ENCODE results near the gene CIP2A. TPM values are rescaled to one million over a fixed set of nuclear protein-coding genes. Genes with fewer than 3 reads are reported as not detected.

Gene CIP2A
- total RNA-seq, 1 donor: 28.9 TPM

DNA sequence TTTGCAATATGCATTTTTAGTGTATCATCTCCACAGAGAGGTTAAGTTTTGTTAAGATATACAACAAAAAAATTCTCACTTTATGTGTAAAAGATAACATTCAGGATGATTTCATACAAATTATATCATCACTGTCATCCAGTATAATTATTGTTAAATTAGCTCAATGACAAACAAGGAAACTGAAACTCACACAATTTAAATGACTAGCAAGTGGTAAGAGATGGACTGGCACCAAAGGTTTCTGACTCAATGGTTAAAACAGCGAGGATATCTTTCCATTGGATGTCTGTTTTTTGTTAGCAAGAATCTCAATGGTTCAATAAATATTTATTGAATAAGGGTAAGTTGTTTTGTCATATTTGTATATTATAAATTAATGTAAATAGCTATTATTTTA is 22.6 kb downstream of the CIP2A start:
- no peak overlapping the region for H3K4me3 ChIP-seq (ENCODE audit: low read depth, low read length)
- TF ChIP-seq, protein P1, sequence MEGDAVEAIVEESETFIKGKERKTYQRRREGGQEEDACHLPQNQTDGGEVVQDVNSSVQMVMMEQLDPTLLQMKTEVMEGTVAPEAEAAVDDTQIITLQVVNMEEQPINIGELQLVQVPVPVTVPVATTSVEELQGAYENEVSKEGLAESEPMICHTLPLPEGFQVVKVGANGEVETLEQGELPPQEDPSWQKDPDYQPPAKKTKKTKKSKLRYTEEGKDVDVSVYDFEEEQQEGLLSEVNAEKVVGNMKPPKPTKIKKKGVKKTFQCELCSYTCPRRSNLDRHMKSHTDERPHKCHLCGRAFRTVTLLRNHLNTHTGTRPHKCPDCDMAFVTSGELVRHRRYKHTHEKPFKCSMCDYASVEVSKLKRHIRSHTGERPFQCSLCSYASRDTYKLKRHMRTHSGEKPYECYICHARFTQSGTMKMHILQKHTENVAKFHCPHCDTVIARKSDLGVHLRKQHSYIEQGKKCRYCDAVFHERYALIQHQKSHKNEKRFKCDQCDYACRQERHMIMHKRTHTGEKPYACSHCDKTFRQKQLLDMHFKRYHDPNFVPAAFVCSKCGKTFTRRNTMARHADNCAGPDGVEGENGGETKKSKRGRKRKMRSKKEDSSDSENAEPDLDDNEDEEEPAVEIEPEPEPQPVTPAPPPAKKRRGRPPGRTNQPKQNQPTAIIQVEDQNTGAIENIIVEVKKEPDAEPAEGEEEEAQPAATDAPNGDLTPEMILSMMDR (IDR thresholded peaks at IDR 0.05; ENCODE audit: insufficient read depth, low read depth, low read length): no peak
- no peak for DNase-seq (ENCODE audit: low read depth)

DNA sequence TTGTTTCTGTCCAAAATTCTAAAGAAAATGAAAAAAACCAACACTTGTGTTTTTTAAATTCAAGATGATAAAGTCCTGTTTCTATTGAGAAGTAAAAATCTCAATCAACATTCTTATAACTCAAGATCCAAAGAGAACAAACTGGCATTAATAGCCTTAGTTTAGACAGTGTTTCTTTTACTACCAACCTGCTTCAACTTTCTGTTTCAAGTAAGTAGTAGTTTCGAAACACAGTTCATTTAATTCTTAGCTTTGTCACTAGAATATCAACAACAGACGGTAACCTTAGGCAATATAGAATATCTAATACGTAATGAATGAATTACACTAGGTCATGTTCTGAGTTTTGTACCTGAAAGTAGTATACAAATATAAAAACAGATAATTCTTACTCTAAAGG is 23.7 kb downstream of the CIP2A start:
- TF ChIP-seq, protein P1 (IDR thresholded peaks at IDR 0.05; ENCODE audit: insufficient read depth, low read depth, low read length): no peak
- no peak for DNase-seq (ENCODE audit: low read depth)
- no peak overlapping the region for H3K4me3 ChIP-seq (ENCODE audit: low read depth, low read length)

GRCh38 chr3:108564564-108564963 is 24.7 kb downstream of the CIP2A start:
- no peak for DNase-seq (ENCODE audit: low read depth)
- no peak overlapping the region for H3K4me3 ChIP-seq (ENCODE audit: low read depth, low read length)
- TF ChIP-seq, protein P1 (IDR thresholded peaks at IDR 0.05; ENCODE audit: insufficient read depth, low read depth, low read length): no peak

- TF ChIP-seq, protein P1 (IDR thresholded peaks at IDR 0.05; ENCODE audit: insufficient read depth, low read depth, low read length): no peak
- no peak overlapping the region for H3K4me3 ChIP-seq (ENCODE audit: low read depth, low read length)
- DNase-seq (ENCODE audit: low read depth): no peak
Measured at GRCh38 chr3:108562565-108562964, 26.7 kb downstream of the CIP2A start.

GRCh38 chr3:108555966-108556581 is 33.2 kb downstream of the CIP2A start:
- TF ChIP-seq, protein P1 (IDR thresholded peaks at IDR 0.05; ENCODE audit: insufficient read depth, low read depth, low read length): no peak
- no peak for DNase-seq (ENCODE audit: low read depth)
- H3K4me3 ChIP-seq (ENCODE audit: low read depth, low read length): no peak overlapping the region

- TF ChIP-seq, protein P1 (IDR thresholded peaks at IDR 0.05; ENCODE audit: insufficient read depth, low read depth, low read length): no peak
- DNase-seq (ENCODE audit: low read depth): no peak
Measured at GRCh38 chr3:108554913-108555571, 34.2 kb downstream of the CIP2A start.

More at GRCh38 chr3:108554913-108555571, 34.2 kb downstream of the CIP2A start:
- no peak overlapping the region for H3K4me3 ChIP-seq (ENCODE audit: low read depth, low read length)
